ENCODE measurements around the gene SPAG16. TPM values are rescaled to one million over a fixed set of nuclear protein-coding genes. Genes with fewer than 3 reads are reported as not detected.

SPAG16 gene
- total RNA-seq, 1 experiment from 2014 or later, result 0.30 TPM

DNA sequence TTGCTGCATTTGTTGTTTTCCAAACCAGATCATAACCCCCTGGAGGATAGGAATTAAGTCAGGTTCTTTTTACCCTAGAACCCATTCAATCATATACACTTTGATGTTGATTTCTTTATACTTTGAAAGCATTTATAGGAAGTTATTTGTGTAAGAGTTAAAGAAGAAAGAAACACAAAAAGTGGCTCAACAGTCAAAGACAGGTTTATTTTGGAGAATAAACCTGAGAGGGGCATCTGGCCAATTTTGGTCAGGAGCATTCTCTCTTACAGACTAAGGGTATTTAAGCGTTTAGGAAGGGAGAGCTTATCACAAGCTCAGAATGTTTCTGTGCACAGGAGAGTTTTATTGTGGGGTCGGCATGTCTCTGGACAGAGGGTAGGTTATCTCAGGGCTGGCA, 398.0 kb downstream of the SPAG16 start:
- H3K4me2 ChIP-seq (ENCODE audit: low read length), result no peak overlapping the region
- H3K9me2 ChIP-seq (ENCODE audit: insufficient read depth), result no peaks in the 10 kb centered on the region
- DNase-seq (ENCODE audit: low read depth, low spot score) (no peak), ATAC-seq (no peak)
- BruUV-seq (replicated peaks), result no TSS peak
- ChIA-PET RAD21 (ENCODE audit: low non-redundant PET in 1 of 2, low total read pairs in 2 of 2, uncharacterized antibody in 2 of 2, unreplicated experiment in 2 of 2) (no interaction called here), CTCF (no interaction called here), POLR2A (no interaction called here)
- no peak overlapping the region for H3K27ac ChIP-seq (ENCODE audit: low read depth, low read length)
- intact Hi-C loops (cut with micrococcal nuclease), result no loop called here
- no peak overlapping the region for H3K4me3 ChIP-seq (replicated peaks in 1 of 2; ENCODE audit: low read depth in 1 of 2, low read length in 2 of 2)
- no peaks in the 10 kb centered on the region for H3K4me1 ChIP-seq (ENCODE audit: control insufficient read depth in 1 of 2, insufficient read depth in 2 of 2, low read length in 2 of 2)
- no peaks in the 10 kb centered on the region for H3K9me3 ChIP-seq (ENCODE audit: control insufficient read depth in 1 of 2, insufficient read depth in 1 of 2, low read depth in 1 of 2, low read length in 2 of 2)
- H2AFZ ChIP-seq (ENCODE audit: low read depth, low read length, poor library complexity, severe bottlenecking), result no peak overlapping the region
- TF ChIP-seq YY1 (IDR thresholded peaks at IDR 0.05; ENCODE audit: extremely low read depth, insufficient replicate concordance, low read depth, low read length) (no peak), ZFX (IDR thresholded peaks at IDR 0.05) (no peak), EGR1 (IDR thresholded peaks at IDR 0.05; ENCODE audit: low read depth) (no peak), POLR2AphosphoS5 (IDR thresholded peaks at IDR 0.05; ENCODE audit: low read depth, low read length) (no peak), ZBTB33 (IDR thresholded peaks at IDR 0.05; ENCODE audit: extremely low read depth, insufficient replicate concordance, low read length) (no peak), ZNF274 (IDR thresholded peaks at IDR 0.05; ENCODE audit: low read depth, low read length) (no peak)
- TF ChIP-seq, protein P1, sequence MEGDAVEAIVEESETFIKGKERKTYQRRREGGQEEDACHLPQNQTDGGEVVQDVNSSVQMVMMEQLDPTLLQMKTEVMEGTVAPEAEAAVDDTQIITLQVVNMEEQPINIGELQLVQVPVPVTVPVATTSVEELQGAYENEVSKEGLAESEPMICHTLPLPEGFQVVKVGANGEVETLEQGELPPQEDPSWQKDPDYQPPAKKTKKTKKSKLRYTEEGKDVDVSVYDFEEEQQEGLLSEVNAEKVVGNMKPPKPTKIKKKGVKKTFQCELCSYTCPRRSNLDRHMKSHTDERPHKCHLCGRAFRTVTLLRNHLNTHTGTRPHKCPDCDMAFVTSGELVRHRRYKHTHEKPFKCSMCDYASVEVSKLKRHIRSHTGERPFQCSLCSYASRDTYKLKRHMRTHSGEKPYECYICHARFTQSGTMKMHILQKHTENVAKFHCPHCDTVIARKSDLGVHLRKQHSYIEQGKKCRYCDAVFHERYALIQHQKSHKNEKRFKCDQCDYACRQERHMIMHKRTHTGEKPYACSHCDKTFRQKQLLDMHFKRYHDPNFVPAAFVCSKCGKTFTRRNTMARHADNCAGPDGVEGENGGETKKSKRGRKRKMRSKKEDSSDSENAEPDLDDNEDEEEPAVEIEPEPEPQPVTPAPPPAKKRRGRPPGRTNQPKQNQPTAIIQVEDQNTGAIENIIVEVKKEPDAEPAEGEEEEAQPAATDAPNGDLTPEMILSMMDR (IDR thresholded peaks at IDR 0.05 in 2 of 3, conservative IDR thresholded peaks at IDR 0.05 in 1 of 3; ENCODE audit: borderline replicate concordance in 1 of 3, insufficient read depth in 1 of 3, low read depth in 2 of 3, low read length in 2 of 3), result no peak
- H3K9ac ChIP-seq (ENCODE audit: low read length), result no peak overlapping the region
- no peaks in the 10 kb centered on the region for H3K79me2 ChIP-seq (ENCODE audit: insufficient read depth, low read length)
- no peaks in the 10 kb centered on the region for H3K27me3 ChIP-seq (ENCODE audit: insufficient read depth, low read length)
- H3K36me3 ChIP-seq (ENCODE audit: control insufficient read depth in 1 of 2, insufficient read depth in 2 of 2, low read length in 2 of 2), result no peaks in the 10 kb centered on the region
- no peaks in the 10 kb centered on the region for H4K20me1 ChIP-seq (ENCODE audit: insufficient read depth)
